IMR-90 (cell line): ENCODE data around the gene CADM3. TPM values are rescaled to one million over a fixed set of nuclear protein-coding genes. Genes with fewer than 3 reads are reported as not detected.
A peak's percentile ranks its signal among the peaks of the same experiment; 100 is the strongest.

ENCODE experiments used
- ATAC-seq: fragments of 200-7000 bp; cut with Tn5 transposase; 2 replicates; pipeline ENCODE4 v1.9.1; 2020; ENCODE audit warnings: low read depth, mild to moderate bottlenecking, moderate library complexity
- BruUV-seq: library from RNA; stranded (reverse); fragments of 400-500 nt; replicated peaks from 2 replicates; lab custom pipeline; 2021; lab: Mats Ljungman, UMichigan
- CTCF ChIA-PET: fragments of 300-600 bp; formaldehyde crosslinking; extraction: SDS; loops from one replicate; lab custom pipeline; 2021; ENCODE audit warnings: antibody characterized with exemption; lab: Yijun Ruan, JAX
- POLR2A ChIA-PET: fragments of 300-600 bp; sonication (Branson Sonifier 250); formaldehyde crosslinking; loops from one replicate; lab custom pipeline; 2022; ENCODE audit warnings: antibody characterized with exemption; ENCODE audit not compliant: unreplicated experiment; lab: Charles Lee
- DNase-seq: peaks from one replicate; pipeline ENCODE4 v3.0.0; 2013
- H2AFZ ChIP-seq: replicated peaks from 2 replicates; pipeline ENCODE3; 2013; ENCODE audit warnings: low read length, mild to moderate bottlenecking; ENCODE audit not compliant: poor library complexity
- H2AK5ac ChIP-seq: 2 replicates; pipeline ENCODE4 v1.6.1; 2013; ENCODE audit warnings: low read depth, low read length, inconsistent platforms
- H2AK9ac ChIP-seq: replicated peaks from 2 replicates; pipeline ENCODE3; 2013; ENCODE audit warnings: mild to moderate bottlenecking, low read depth, low read length, moderate library complexity; ENCODE audit not compliant: poor library complexity
- H2BK120ac ChIP-seq: 2 replicates; pipeline ENCODE4 v1.6.1; 2013; ENCODE audit warnings: low read depth, low read length, inconsistent platforms
- H2BK15ac ChIP-seq: 3 replicates; pipeline ENCODE4 v1.6.1; 2013; ENCODE audit warnings: low read depth, low read length, inconsistent platforms
- H2BK20ac ChIP-seq: 2 replicates; pipeline ENCODE4 v1.6.1; 2013; ENCODE audit warnings: low read depth, mild to moderate bottlenecking, inconsistent platforms, low read length, moderate library complexity
- H2BK5ac ChIP-seq: 2 replicates; pipeline ENCODE4 v1.6.1; 2013; ENCODE audit warnings: mild to moderate bottlenecking, low read depth, low read length, inconsistent platforms; ENCODE audit not compliant: poor library complexity, severe bottlenecking
- H3K14ac ChIP-seq: replicated peaks from 2 replicates; pipeline ENCODE4 v1.6.1; 2013; ENCODE audit warnings: low read depth, low read length, inconsistent platforms
- H3K18ac ChIP-seq: 2 replicates; pipeline ENCODE4 v1.6.1; 2013; ENCODE audit warnings: low read depth, low read length, control low read depth
- H3K23ac ChIP-seq: 2 replicates; pipeline ENCODE4 v1.6.1; 2013; ENCODE audit warnings: low read depth, low read length, inconsistent platforms
- H3K27ac ChIP-seq: 2 replicates; pipeline ENCODE4 v1.5.1; 2013; ENCODE audit warnings: mild to moderate bottlenecking, control low read depth, low read length; ENCODE audit not compliant: insufficient read depth
- H3K27me3 ChIP-seq: 2 replicates; pipeline ENCODE4 v1.6.1; 2013; ENCODE audit warnings: low read length; ENCODE audit not compliant: control insufficient read depth, insufficient read depth
- H3K36me3 ChIP-seq: 2 replicates; pipeline ENCODE4 v1.6.1; 2013; ENCODE audit warnings: low read length, mixed read lengths; ENCODE audit not compliant: control insufficient read depth, insufficient read depth
- H3K4ac ChIP-seq: 2 replicates; pipeline ENCODE4 v1.6.1; 2013; ENCODE audit warnings: low read depth, low read length, inconsistent platforms
- H3K4me1 ChIP-seq: 2 replicates; pipeline ENCODE4 v1.6.1; 2013; ENCODE audit warnings: low read length, mixed read lengths; ENCODE audit not compliant: control insufficient read depth, insufficient read depth
- H3K4me2 ChIP-seq: 2 replicates; pipeline ENCODE4 v1.6.1; 2013; ENCODE audit warnings: low read depth, mild to moderate bottlenecking, control low read depth, low read length, moderate library complexity
- H3K4me3 ChIP-seq: 2 replicates; pipeline ENCODE4 v1.5.1; 2013; ENCODE audit warnings: low read depth, mild to moderate bottlenecking, control low read depth, low read length, moderate library complexity; ENCODE audit not compliant: insufficient read depth
- H3K56ac ChIP-seq: 2 replicates; pipeline ENCODE4 v1.6.1; 2013; ENCODE audit warnings: low read length, inconsistent platforms; ENCODE audit not compliant: insufficient read depth; ENCODE audit errors: extremely low read depth
- H3K79me1 ChIP-seq, 2 experiments: 2 replicates each; pipeline ENCODE4 v1.6.1; 2013; ENCODE audit warnings: low read length in 2 of 2, inconsistent platforms in 1 of 2, low read depth in 1 of 2
- H3K9ac ChIP-seq: 2 replicates; pipeline ENCODE4 v1.6.1; 2013; ENCODE audit warnings: low read depth, low read length, control low read depth
- H3K9me1 ChIP-seq: 2 replicates; pipeline ENCODE4 v1.6.1; 2013; ENCODE audit warnings: low read length, inconsistent platforms; ENCODE audit not compliant: insufficient read depth
- H3K9me3 ChIP-seq: 2 replicates; pipeline ENCODE4 v1.6.1; 2013; ENCODE audit warnings: low read length; ENCODE audit not compliant: control insufficient read depth, insufficient read depth
- H4K20me1 ChIP-seq: 2 replicates; pipeline ENCODE4 v1.6.1; 2013; ENCODE audit warnings: low read length, inconsistent platforms; ENCODE audit not compliant: insufficient read depth
- H4K5ac ChIP-seq: 2 replicates; pipeline ENCODE4 v1.6.1; 2013; ENCODE audit warnings: mild to moderate bottlenecking, low read depth, low read length, control low read depth
- H4K8ac ChIP-seq, 2 experiments: 2 replicates each; pipeline ENCODE4 v1.6.1; 2013; ENCODE audit warnings: low read depth in 2 of 2, low read length in 2 of 2, control low read depth in 1 of 2, inconsistent platforms in 1 of 2
- H4K91ac ChIP-seq: 2 replicates; pipeline ENCODE4 v1.6.1; 2013; ENCODE audit warnings: low read depth, low read length, inconsistent platforms; ENCODE audit not compliant: insufficient read depth
- CEBPB ChIP-seq: IDR thresholded peaks from 2 replicates; pipeline ENCODE4 v1.6.1; 2012; ENCODE audit warnings: low read depth, low read length, improper control_type of control experiment
- CHD1 ChIP-seq: IDR thresholded peaks from 2 replicates; pipeline ENCODE4 v1.6.1; 2012; ENCODE audit warnings: low read depth, low read length, improper control_type of control experiment
- FOS ChIP-seq: fragments of 150-350 bp; IDR thresholded peaks from 2 replicates; pipeline ENCODE4 v1.6.1; 2016; ENCODE audit warnings: low read depth, low read length
- MAFK ChIP-seq: IDR thresholded peaks from 2 replicates; pipeline ENCODE4 v1.6.1; 2012; ENCODE audit warnings: low read depth, low read length, improper control_type of control experiment
- MAZ ChIP-seq: IDR thresholded peaks from 2 replicates; pipeline ENCODE4 v1.6.1; 2012; ENCODE audit warnings: low read depth, mild to moderate bottlenecking, low read length, improper control_type of control experiment, moderate library complexity, borderline replicate concordance
- MXI1 ChIP-seq: IDR thresholded peaks from 2 replicates; pipeline ENCODE4 v1.6.1; 2012; ENCODE audit warnings: low read depth, mild to moderate bottlenecking, low read length, moderate library complexity, borderline replicate concordance
- NFE2L2 ChIP-seq: fragments of 150-350 bp; IDR thresholded peaks from 2 replicates; pipeline ENCODE4 v1.6.1; 2016; ENCODE audit warnings: low read depth, mild to moderate bottlenecking, low read length
- RAD21 ChIP-seq: IDR thresholded peaks from 2 replicates; pipeline ENCODE4 v1.6.1; 2012; ENCODE audit warnings: low read length, improper control_type of control experiment
- RCOR1 ChIP-seq: IDR thresholded peaks from 2 replicates; pipeline ENCODE4 v1.6.1; 2012; ENCODE audit warnings: mild to moderate bottlenecking, low read length, improper control_type of control experiment; ENCODE audit not compliant: insufficient replicate concordance
- WGBS, 2 experiments: methylation state at CpG; one replicate each; pipeline versions ENCODE4 v1.1.5 to v1.1.7; 2013; ENCODE audit warnings: missing lambda C conversion rate in 2 of 2; ENCODE audit not compliant: insufficient read length in 1 of 2; ENCODE audit errors: extremely low coverage in 2 of 2; 5-methylcytosine and 5-hydroxymethylcytosine counted together
- dilution Hi-C: fragments of 300-500 bp; cut with HindIII; formaldehyde crosslinking; loops from one replicate; pipeline ENCODE4 v1.14.3; 2018; ENCODE audit warnings: low sequenced_read_pairs; ENCODE audit not compliant: unreplicated experiment
- in situ Hi-C: fragments of 300-500 bp; cut with MboI; formaldehyde crosslinking; loops from 3 replicates; pipeline ENCODE4 v1.14.3; 2019; ENCODE audit warnings: low sequenced_read_pairs, inconsistent platforms, mixed read lengths
- intact Hi-C: fragments of 100-400 bp; cut with micrococcal nuclease; formaldehyde crosslinking; loops from 2 replicates; pipeline ENCODE4 v1.10.0; 2022
- polyA plus RNA-seq, 3 experiments: library from polyadenylated mRNA; depleted of rRNA; stranded (reverse); fragments of >200 nt; gene quantifications; 2 replicates each; pipeline ENCODE4 v1.2.3, GENCODE V29; 2012; ENCODE audit warnings: low replicate concordance in 1 of 3
- total RNA-seq: library from RNA; depleted of rRNA; stranded (reverse); fragments of >200 nt; gene quantifications from 2 replicates; pipeline ENCODE4 v1.2.3, GENCODE V29; 2012

Gene CADM3
- total and polyA plus RNA-seq, 2 of the 4 experiments (the other 2 are of a cell fraction): not detected

- dilution Hi-C loops: no loop called here
- POLR2A ChIA-PET: no interaction called here
- CTCF ChIA-PET: interaction anchor here (0.5 kb wide), 1 partner anchor 79 kb away, joined by 3 read pairs; no protein-coding TSS in a partner anchor
Observed at GRCh38 chr1:159177272-159177907, 6.0 kb downstream of the CADM3 start.

More at GRCh38 chr1:159177272-159177907, 6.0 kb downstream of the CADM3 start:
- Histone ChIP-seq H4K5ac (no peak overlapping the region), H3K4me2 (no peak overlapping the region), H3K27ac (no peak overlapping the region), H3K56ac (no peak overlapping the region), H3K36me3 (no peaks in the 10 kb centered on the region), H3K18ac (no peak overlapping the region), H3K79me1 (no peaks in the 10 kb centered on the region), H3K4me3 (no peak overlapping the region), H3K27me3 (peaks cover 8% of the 10 kb centered on the region; the same call in 1 of the 2 replicates), H2BK20ac (no peak overlapping the region), H2BK120ac (no peak overlapping the region), H2AK9ac (no peak overlapping the region), H3K9ac (no peak overlapping the region), H3K9me1 (no peaks in the 10 kb centered on the region), H2BK5ac (no peak overlapping the region), H4K91ac (no peak overlapping the region), H2AK5ac (no peak overlapping the region), H2AFZ (no peak overlapping the region), H2BK15ac (no peak overlapping the region), H3K9me3 (no peaks in the 10 kb centered on the region), H3K4me1 (no peaks in the 10 kb centered on the region), H4K8ac (no peak overlapping the region), H4K20me1 (no peaks in the 10 kb centered on the region), H3K23ac (no peak overlapping the region), H3K4ac (no peak overlapping the region), H3K14ac (no peak overlapping the region)
- TF ChIP-seq CEBPB (no peak), FOS (no peak), MAFK (no peak), NFE2L2 (no peak), MAZ (no peak), MXI1 (peak; percentile 53), RAD21 (no peak), CHD1 (no peak), RCOR1 (peak; percentile 83)
- BruUV-seq: no TSS peak
- DNase-seq (peak; percentile 58), ATAC-seq (peak; percentile 67)
- in situ Hi-C loops: no loop called here
- WGBS, 2 experiments: 0% methylated on average over 1 of the region's 3 CpGs; no CpG with 5 or more reads in 1 of the 2 experiments
- intact Hi-C loops: no loop called here
